K562 (cell line): Measurements from ENCODE around the gene SMIM3. TPM values are rescaled to one million over a fixed set of nuclear protein-coding genes. Genes with fewer than 3 reads are reported as not detected.

ENCODE experiments used
- ARHGAP35 ChIP-seq: fragments of 450-650 bp; IDR thresholded peaks from 2 replicates; pipeline ENCODE4 v1.6.1; 2018; ENCODE audit not compliant: partially characterized antibody
- CBFB ChIP-seq: sonication (generic); formaldehyde crosslinking; IDR thresholded peaks from 2 replicates; pipeline ENCODE4 v1.4.0; 2020; ENCODE audit warnings: mild to moderate bottlenecking, missing genetic modification reagents
- CBX8 ChIP-seq: fragments of 200-600 bp; sonication (generic); IDR thresholded peaks from 2 replicates; pipeline ENCODE4 v1.6.1; 2012; ENCODE audit warnings: borderline replicate concordance, mixed run types, low read depth, mild to moderate bottlenecking, moderate library complexity, mixed read lengths, low read length, control low read depth, inconsistent platforms; ENCODE audit not compliant: poor library complexity, severe bottlenecking; ENCODE audit errors: extremely low read depth
- ERF ChIP-seq: fragments of 450-650 bp; formaldehyde crosslinking; IDR thresholded peaks from 2 replicates; pipeline ENCODE4 v1.4.0; 2020; ENCODE audit warnings: mild to moderate bottlenecking, mixed read lengths
- GATAD2A ChIP-seq: fragments of 450-650 bp; IDR thresholded peaks from 2 replicates; pipeline ENCODE4 v1.6.1; 2017
- HNRNPH1 ChIP-seq: fragments of 200-400 bp; formaldehyde crosslinking; optimal IDR thresholded peaks from 2 replicates; pipeline ENCODE3; 2017; ENCODE audit warnings: low read depth, mild to moderate bottlenecking, low read length, moderate library complexity
- KAT2B ChIP-seq: IDR thresholded peaks from one replicate; pipeline ENCODE4 v1.6.1; 2012; ENCODE audit warnings: low read depth, mild to moderate bottlenecking, control low read depth, inconsistent platforms, low read length, moderate library complexity
- MAFG ChIP-seq: fragments of 450-650 bp; conservative IDR thresholded peaks from 2 replicates; pipeline ENCODE4 v1.6.1; 2016; ENCODE audit warnings: missing genetic modification characterization, missing compliant biosample characterization
- NFE2 ChIP-seq: IDR thresholded peaks from 2 replicates; pipeline ENCODE4 v1.6.1; 2014; ENCODE audit warnings: antibody characterized with exemption, low read depth
- PPARD ChIP-seq: fragments of 250-450 bp; sonication (Bioruptor Pico); IDR thresholded peaks from 2 replicates; pipeline ENCODE4 v1.8.0; 2022; ENCODE audit warnings: inconsistent platforms, mild to moderate bottlenecking, moderate library complexity
- XRCC4 ChIP-seq: IDR thresholded peaks from one replicate; pipeline ENCODE4 v1.6.1; 2011; ENCODE audit not compliant: insufficient read depth, insufficient read length; ENCODE audit errors: extremely low read depth
- ZC3H11A ChIP-seq: IDR thresholded peaks from 2 replicates; pipeline ENCODE4 v1.6.1; 2012; ENCODE audit warnings: low read depth, low read length, improper control_type of control experiment
- ZFPM2 ChIP-seq: fragments of 250-450 bp; sonication (Bioruptor Pico); IDR thresholded peaks from 2 replicates; pipeline ENCODE4 v1.5.1; 2022; ENCODE audit warnings: mild to moderate bottlenecking
- ZNF184 ChIP-seq: sonication (generic); formaldehyde crosslinking; IDR thresholded peaks from 2 replicates; pipeline ENCODE4 v1.5.0; 2020; ENCODE audit warnings: missing genetic modification reagents
- ZNF277 ChIP-seq: fragments of 250-450 bp; sonication (Bioruptor Pico); IDR thresholded peaks from 2 replicates; pipeline ENCODE4 v1.8.0; 2022; ENCODE audit warnings: inconsistent platforms, mild to moderate bottlenecking, moderate library complexity, borderline replicate concordance
- ZNF3 ChIP-seq: fragments of 250-450 bp; sonication (Bioruptor Pico); IDR thresholded peaks from 2 replicates; pipeline ENCODE4 v1.5.0; 2021; ENCODE audit warnings: mild to moderate bottlenecking, moderate library complexity
- ZNF586 ChIP-seq: fragments of 450-650 bp; formaldehyde crosslinking; conservative IDR thresholded peaks from 2 replicates; pipeline ENCODE4 v1.4.0; 2020; ENCODE audit warnings: mild to moderate bottlenecking, moderate library complexity
- ZNF766 ChIP-seq: fragments of 200-800 bp; sonication (Bioruptor generic); conservative IDR thresholded peaks from 2 replicates; pipeline ENCODE4 v1.6.1; 2016; ENCODE audit warnings: missing genetic modification characterization, missing compliant biosample characterization
- ZNF79 ChIP-seq: fragments of 250-450 bp; sonication (Bioruptor Pico); IDR thresholded peaks from 2 replicates; pipeline ENCODE4 v1.4.0; 2020; ENCODE audit warnings: low read depth, mild to moderate bottlenecking, moderate library complexity
- polyA plus RNA-seq, 8 experiments: library from polyadenylated mRNA; depleted of rRNA in 4 of 8; stranded (reverse) in 5 of 8; unstranded in 3 of 8; fragments of >200 nt; fragmentation: Nextera tagmentation in 2 of 8; fragmentation: Illumina TruSeq in 1 of 8; extraction: Ambion mirVana in 2 of 8; extraction: Trizol in 1 of 8; gene quantifications; 2 replicates each; pipeline versions ENCODE4 v1.2.1 to v1.2.3, GENCODE V29; 2011 to 2014; ENCODE audit warnings: inconsistent platforms in 1 of 8, missing spikeins in 1 of 8
- total RNA-seq, 7 experiments: library from RNA; depleted of rRNA in 6 of 7; stranded (reverse); fragments of >200 nt in 6 of 7; fragmentation: Illumina TruSeq in 2 of 7; extraction: Trizol in 2 of 7; gene quantifications; 2 replicates each; pipeline versions ENCODE4 v1.2.1 to v1.2.3, GENCODE V29; 2011 to 2021; ENCODE audit warnings: low replicate concordance in 1 of 7
- TF ChIP-seq, protein P1 (sequence below): sonication (generic); formaldehyde crosslinking; IDR thresholded peaks from 2 replicates; pipeline ENCODE4 v1.8.0; 2022; ENCODE audit warnings: missing genetic modification reagents, mild to moderate bottlenecking, borderline replicate concordance
- TF ChIP-seq, protein P2 (sequence below): fragments of 250-450 bp; sonication (Bioruptor Pico); IDR thresholded peaks from 2 replicates; pipeline ENCODE4 v1.5.0; 2021; ENCODE audit warnings: mild to moderate bottlenecking, borderline replicate concordance
- TF ChIP-seq, protein P3 (sequence below), 2 experiments: fragments of 450-650 bp in 1 of 2; sonication (generic) in 1 of 2; formaldehyde crosslinking; conservative IDR thresholded peaks; 2 replicates each; pipeline versions ENCODE4 v1.4.0 to v1.8.1; 2020 to 2022; ENCODE audit warnings: mild to moderate bottlenecking in 1 of 2, missing genetic modification reagents in 1 of 2

Gene SMIM3
- total and polyA plus RNA-seq, 9 of the 15 experiments (the other 6 are each of a cell fraction or from before 2014, with no cell fraction given), result 4.1 to 27.7 (median 13.6) TPM

GRCh38 chr5:150757087-150757649, 21.4 kb upstream of the SMIM3 start (continued):
- TF ChIP-seq, protein P1, sequence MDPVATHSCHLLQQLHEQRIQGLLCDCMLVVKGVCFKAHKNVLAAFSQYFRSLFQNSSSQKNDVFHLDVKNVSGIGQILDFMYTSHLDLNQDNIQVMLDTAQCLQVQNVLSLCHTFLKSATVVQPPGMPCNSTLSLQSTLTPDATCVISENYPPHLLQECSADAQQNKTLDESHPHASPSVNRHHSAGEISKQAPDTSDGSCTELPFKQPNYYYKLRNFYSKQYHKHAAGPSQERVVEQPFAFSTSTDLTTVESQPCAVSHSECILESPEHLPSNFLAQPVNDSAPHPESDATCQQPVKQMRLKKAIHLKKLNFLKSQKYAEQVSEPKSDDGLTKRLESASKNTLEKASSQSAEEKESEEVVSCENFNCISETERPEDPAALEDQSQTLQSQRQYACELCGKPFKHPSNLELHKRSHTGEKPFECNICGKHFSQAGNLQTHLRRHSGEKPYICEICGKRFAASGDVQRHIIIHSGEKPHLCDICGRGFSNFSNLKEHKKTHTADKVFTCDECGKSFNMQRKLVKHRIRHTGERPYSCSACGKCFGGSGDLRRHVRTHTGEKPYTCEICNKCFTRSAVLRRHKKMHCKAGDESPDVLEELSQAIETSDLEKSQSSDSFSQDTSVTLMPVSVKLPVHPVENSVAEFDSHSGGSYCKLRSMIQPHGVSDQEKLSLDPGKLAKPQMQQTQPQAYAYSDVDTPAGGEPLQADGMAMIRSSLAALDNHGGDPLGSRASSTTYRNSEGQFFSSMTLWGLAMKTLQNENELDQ (CRISPR knock-in tag), result no peak
- no peak for TF ChIP-seq PPARD (CRISPR knock-in tag)
- peak; percentile 84 for TF ChIP-seq MAFG
- no peak for TF ChIP-seq ZFPM2 (CRISPR knock-in tag)
- no peak for TF ChIP-seq ZNF586
- TF ChIP-seq CBX8, result no peak
- no peak for TF ChIP-seq ZNF766 (CRISPR knock-in tag)
- TF ChIP-seq ZNF277 (CRISPR knock-in tag), result no peak
- peak; percentile 70 for TF ChIP-seq NFE2
- TF ChIP-seq HNRNPH1, result no peak
- TF ChIP-seq ZNF184 (CRISPR knock-in tag), result no peak
- TF ChIP-seq ERF (CRISPR knock-in tag), result no peak
- TF ChIP-seq, protein P2, sequence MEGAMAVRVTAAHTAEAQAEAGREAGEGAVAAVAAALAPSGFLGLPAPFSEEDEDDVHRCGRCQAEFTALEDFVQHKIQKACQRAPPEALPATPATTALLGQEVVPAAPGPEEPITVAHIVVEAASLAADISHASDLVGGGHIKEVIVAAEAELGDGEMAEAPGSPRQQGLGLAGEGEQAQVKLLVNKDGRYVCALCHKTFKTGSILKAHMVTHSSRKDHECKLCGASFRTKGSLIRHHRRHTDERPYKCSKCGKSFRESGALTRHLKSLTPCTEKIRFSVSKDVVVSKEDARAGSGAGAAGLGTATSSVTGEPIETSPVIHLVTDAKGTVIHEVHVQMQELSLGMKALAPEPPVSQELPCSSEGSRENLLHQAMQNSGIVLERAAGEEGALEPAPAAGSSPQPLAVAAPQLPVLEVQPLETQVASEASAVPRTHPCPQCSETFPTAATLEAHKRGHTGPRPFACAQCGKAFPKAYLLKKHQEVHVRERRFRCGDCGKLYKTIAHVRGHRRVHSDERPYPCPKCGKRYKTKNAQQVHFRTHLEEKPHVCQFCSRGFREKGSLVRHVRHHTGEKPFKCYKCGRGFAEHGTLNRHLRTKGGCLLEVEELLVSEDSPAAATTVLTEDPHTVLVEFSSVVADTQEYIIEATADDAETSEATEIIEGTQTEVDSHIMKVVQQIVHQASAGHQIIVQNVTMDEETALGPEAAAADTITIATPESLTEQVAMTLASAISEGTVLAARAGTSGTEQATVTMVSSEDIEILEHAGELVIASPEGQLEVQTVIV (CRISPR knock-in tag), result no peak
- TF ChIP-seq, protein P3, sequence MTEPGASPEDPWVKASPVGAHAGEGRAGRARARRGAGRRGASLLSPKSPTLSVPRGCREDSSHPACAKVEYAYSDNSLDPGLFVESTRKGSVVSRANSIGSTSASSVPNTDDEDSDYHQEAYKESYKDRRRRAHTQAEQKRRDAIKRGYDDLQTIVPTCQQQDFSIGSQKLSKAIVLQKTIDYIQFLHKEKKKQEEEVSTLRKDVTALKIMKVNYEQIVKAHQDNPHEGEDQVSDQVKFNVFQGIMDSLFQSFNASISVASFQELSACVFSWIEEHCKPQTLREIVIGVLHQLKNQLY (CRISPR knock-in tag; conservative IDR thresholded peaks at IDR 0.05), result no peak
- no peak for TF ChIP-seq ZNF3
- TF ChIP-seq CBFB (CRISPR knock-in tag), result no peak
- no peak for TF ChIP-seq ARHGAP35
- TF ChIP-seq GATAD2A, result no peak
- TF ChIP-seq KAT2B, result no peak
- TF ChIP-seq ZC3H11A, result no peak
- no peak for TF ChIP-seq XRCC4
- TF ChIP-seq ZNF79 (CRISPR knock-in tag), result no peak
